GM18502 (cell line): Measurements from ENCODE around the gene KRT23.

Experiments used
- ATAC-seq: cut with Tn5 transposase; IDR thresholded peaks from one replicate; pipeline ENCODE4 v1.9.1; 2021; ENCODE audit warnings: mild to moderate bottlenecking; ENCODE audit not compliant: unreplicated experiment, poor library complexity

The KRT23 gene

GRCh38 chr17:40912486-40913210 is 24.8 kb downstream of the KRT23 start:
- no peak for ATAC-seq

- no peak for ATAC-seq
Observed at GRCh38 chr17:40910441-40910841, 27.0 kb downstream of the KRT23 start.

- no peak for ATAC-seq
Observed at GRCh38 chr17:40909755-40910154, 27.7 kb downstream of the KRT23 start.

- ATAC-seq, result no peak
Observed at GRCh38 chr17:40909351-40909750, 28.1 kb downstream of the KRT23 start.

- ATAC-seq, result no peak
Observed at GRCh38 chr17:40906613-40907012, 30.8 kb downstream of the KRT23 start.

- ATAC-seq, result no peak
Observed at GRCh38 chr17:40905370-40905769, 32.1 kb downstream of the KRT23 start.

GRCh38 chr17:40903129-40903847 is 34.2 kb downstream of the KRT23 start:
- ATAC-seq, result no peak

- no peak for ATAC-seq
Observed at GRCh38 chr17:40902498-40902897, 34.9 kb downstream of the KRT23 start.

- ATAC-seq, result no peak
Observed at GRCh38 chr17:40901981-40902474, 35.4 kb downstream of the KRT23 start.

GRCh38 chr17:40900809-40901356 is 36.6 kb downstream of the KRT23 start:
- ATAC-seq, result no peak

- ATAC-seq, result no peak
Observed at GRCh38 chr17:40896916-40897455, 40.5 kb downstream of the KRT23 start.

GRCh38 chr17:40895106-40895730 is 42.2 kb downstream of the KRT23 start:
- no peak for ATAC-seq

GRCh38 chr17:40888196-40888720 is 49.2 kb downstream of the KRT23 start:
- ATAC-seq, result no peak

GRCh38 chr17:40886090-40886489 is 51.4 kb downstream of the KRT23 start:
- ATAC-seq, result no peak

GRCh38 chr17:40884708-40885512 is 52.5 kb downstream of the KRT23 start, which contains the start of gene KRT20:
TSS of gene KRT20 (minus strand) at chr17:40885242. CDS start at chr17:40885185, 57 bp downstream.
- ATAC-seq, result no peak

- ATAC-seq, result no peak
Observed at GRCh38 chr17:40883626-40884334, 53.7 kb downstream of the KRT23 start.

- ATAC-seq, result no peak
Observed at GRCh38 chr17:40883031-40883430, 54.4 kb downstream of the KRT23 start.

- no peak for ATAC-seq
Observed at GRCh38 chr17:40879026-40879425, 58.4 kb downstream of the KRT23 start.

- ATAC-seq, result no peak
Observed at GRCh38 chr17:40878044-40878443, 59.4 kb downstream of the KRT23 start.
